Activated naive CD4-positive, alpha-beta T cell treated with anti-CD3 and anti-CD28 coated beads, Interleukin-2, amount 50 U/mL, for 24 hours (primary cell): Measurements from ENCODE around the gene OR4X2.
"Not testable (repeated sequence)": the region's sequence is repeated elsewhere in the genome, so short reads cannot be mapped to it uniquely, and the experiment has no call there.

Experiments
- H3K27ac Mint-ChIP-seq: one replicate; pipeline ENCODE4 v1.8.0; 2021; ENCODE audit warnings: mild to moderate bottlenecking, mixed read lengths
- H3K27me3 Mint-ChIP-seq: one replicate; pipeline ENCODE4 v1.8.0; 2021; ENCODE audit warnings: mixed read lengths
- H3K36me3 Mint-ChIP-seq: one replicate; pipeline ENCODE4 v1.8.0; 2021; ENCODE audit warnings: mixed read lengths
- H3K4me1 Mint-ChIP-seq: one replicate; pipeline ENCODE4 v1.8.0; 2021; ENCODE audit warnings: mixed read lengths
- H3K4me3 Mint-ChIP-seq: one replicate; pipeline ENCODE4 v1.8.0; 2021; ENCODE audit warnings: mild to moderate bottlenecking, mixed read lengths
- H3K9me3 Mint-ChIP-seq: one replicate; pipeline ENCODE4 v1.8.0; 2021; ENCODE audit warnings: mixed read lengths

The OR4X2 gene

GRCh38 chr11:48244804-48245203 is at the start of gene OR4X2:
TSS of gene OR4X2 (plus strand) at chr11:48245104. CDS start at chr11:48245104, 0 bp downstream.
- no peaks in the 10 kb centered on the region for H3K9me3 Mint-ChIP-seq
- no peak within 1 kb of the TSS for H3K27ac Mint-ChIP-seq
- no peak within 1 kb of the TSS for H3K4me3 Mint-ChIP-seq
- H3K4me1 Mint-ChIP-seq: no peaks in the 10 kb centered on the region
- peaks cover 3% of the 10 kb centered on the region for H3K36me3 Mint-ChIP-seq
- H3K27me3 Mint-ChIP-seq: peaks cover 15% of the 10 kb centered on the region

- Mint-ChIP-seq H3K36me3 (no peaks in the 10 kb centered on the region), H3K9me3 (peaks cover under 1% of the 10 kb centered on the region), H3K27ac (no peak overlapping the region), H3K4me3 (no peak overlapping the region), H3K27me3 (peaks cover 1% of the 10 kb centered on the region), H3K4me1 (no peaks in the 10 kb centered on the region)
These were observed 37.0 kb upstream of the OR4X2 start for GRCh38 chr11:48207881-48208280.

GRCh38 chr11:48210052-48210451 is 34.9 kb upstream of the OR4X2 start:
- no peaks in the 10 kb centered on the region for H3K36me3 Mint-ChIP-seq
- no peaks in the 10 kb centered on the region for H3K27me3 Mint-ChIP-seq
- H3K4me3 Mint-ChIP-seq: no peak overlapping the region
- H3K9me3 Mint-ChIP-seq: no peaks in the 10 kb centered on the region
- H3K4me1 Mint-ChIP-seq: no peaks in the 10 kb centered on the region
- no peak overlapping the region for H3K27ac Mint-ChIP-seq

- no peak within 1 kb of the TSS for H3K27ac Mint-ChIP-seq
- no peak within 1 kb of the TSS for H3K4me3 Mint-ChIP-seq
- H3K27me3 Mint-ChIP-seq: no peaks in the 10 kb centered on the region
- no peaks in the 10 kb centered on the region for H3K4me1 Mint-ChIP-seq
- H3K9me3 Mint-ChIP-seq: no peaks in the 10 kb centered on the region
- no peaks in the 10 kb centered on the region for H3K36me3 Mint-ChIP-seq
These were observed 28.4 kb upstream of the OR4X2 start, which contains the start of gene OR4B1 for GRCh38 chr11:48216510-48216909. TSS of gene OR4B1 (plus strand) at chr11:48216810. CDS start at chr11:48216810, 0 bp downstream.

- Mint-ChIP-seq H3K4me1 (no peaks in the 10 kb centered on the region), H3K36me3 (no peaks in the 10 kb centered on the region), H3K9me3 (no peaks in the 10 kb centered on the region), H3K27me3 (peaks cover 4% of the 10 kb centered on the region), H3K4me3 (no peak overlapping the region), H3K27ac (no peak overlapping the region)
These were observed 16.1 kb upstream of the OR4X2 start for GRCh38 chr11:48228761-48229160.

- H3K9me3 Mint-ChIP-seq, H3K36me3 Mint-ChIP-seq, H3K27me3 Mint-ChIP-seq, H3K4me3 Mint-ChIP-seq, H3K4me1 Mint-ChIP-seq, H3K27ac Mint-ChIP-seq: not testable (repeated sequence)
These were observed 14.8 kb upstream of the OR4X2 start for GRCh38 chr11:48230057-48230456.

- H3K4me3 Mint-ChIP-seq: no peak overlapping the region
- peaks cover 3% of the 10 kb centered on the region for H3K36me3 Mint-ChIP-seq
- H3K9me3 Mint-ChIP-seq: no peaks in the 10 kb centered on the region
- no peak overlapping the region for H3K27ac Mint-ChIP-seq
- peaks cover 14% of the 10 kb centered on the region for H3K27me3 Mint-ChIP-seq
- no peaks in the 10 kb centered on the region for H3K4me1 Mint-ChIP-seq
These were observed 7.2 kb upstream of the OR4X2 start for GRCh38 chr11:48237727-48238126.

- Mint-ChIP-seq H3K27ac (no peak overlapping the region), H3K9me3 (no peaks in the 10 kb centered on the region), H3K4me3 (no peak overlapping the region), H3K36me3 (peaks cover 3% of the 10 kb centered on the region), H3K27me3 (peaks cover 14% of the 10 kb centered on the region), H3K4me1 (no peaks in the 10 kb centered on the region)
These were observed 2.4 kb upstream of the OR4X2 start for GRCh38 chr11:48242501-48242900.

GRCh38 chr11:48248902-48249301 is 4.0 kb downstream of the OR4X2 start:
- H3K36me3 Mint-ChIP-seq: no peaks in the 10 kb centered on the region
- H3K27ac Mint-ChIP-seq: no peak overlapping the region
- peaks cover 6% of the 10 kb centered on the region for H3K27me3 Mint-ChIP-seq
- H3K4me3 Mint-ChIP-seq: no peak overlapping the region
- H3K4me1 Mint-ChIP-seq: no peaks in the 10 kb centered on the region
- H3K9me3 Mint-ChIP-seq: peaks cover 5% of the 10 kb centered on the region

- H3K27me3 Mint-ChIP-seq: peaks cover 8% of the 10 kb centered on the region
- H3K4me3 Mint-ChIP-seq: no peak overlapping the region
- H3K36me3 Mint-ChIP-seq: no peaks in the 10 kb centered on the region
- H3K4me1 Mint-ChIP-seq: no peaks in the 10 kb centered on the region
- no peaks in the 10 kb centered on the region for H3K9me3 Mint-ChIP-seq
- no peak overlapping the region for H3K27ac Mint-ChIP-seq
These were observed 16.7 kb downstream of the OR4X2 start for GRCh38 chr11:48261600-48261999.

- Mint-ChIP-seq H3K27me3 (peaks cover 2% of the 10 kb centered on the region), H3K27ac (no peak within 1 kb of the TSS), H3K4me3 (no peak within 1 kb of the TSS), H3K9me3 (no peaks in the 10 kb centered on the region), H3K4me1 (no peaks in the 10 kb centered on the region), H3K36me3 (no peaks in the 10 kb centered on the region)
These were observed 18.6 kb downstream of the OR4X2 start, which contains the start of gene OR4X1 for GRCh38 chr11:48263423-48263911. TSS of gene OR4X1 (plus strand) at chr11:48263861. CDS start at chr11:48263861, 0 bp downstream.

- no peaks in the 10 kb centered on the region for H3K4me1 Mint-ChIP-seq
- no peak overlapping the region for H3K27ac Mint-ChIP-seq
- no peaks in the 10 kb centered on the region for H3K9me3 Mint-ChIP-seq
- H3K27me3 Mint-ChIP-seq: peaks cover 2% of the 10 kb centered on the region
- no peaks in the 10 kb centered on the region for H3K36me3 Mint-ChIP-seq
- H3K4me3 Mint-ChIP-seq: no peak overlapping the region
These were observed 25.7 kb downstream of the OR4X2 start for GRCh38 chr11:48270621-48271020.

GRCh38 chr11:48272606-48273005 is 27.7 kb downstream of the OR4X2 start:
- Mint-ChIP-seq H3K27ac (no peak overlapping the region), H3K36me3 (no peaks in the 10 kb centered on the region), H3K9me3 (no peaks in the 10 kb centered on the region), H3K4me1 (no peaks in the 10 kb centered on the region), H3K27me3 (peaks cover 2% of the 10 kb centered on the region), H3K4me3 (no peak overlapping the region)
